Left forelimb (tissue), 1 donor: ENCODE data around the gene LRP8.

Experiments
- DNase-seq: peaks from one replicate; pipeline ENCODE4 v3.0.0-alpha.2; 2018; ENCODE audit warnings: low spot score

Gene LRP8

GRCh38 chr1:53359934-53360276 is 32.0 kb upstream of the LRP8 start:
- peak; percentile 8 for DNase-seq

GRCh38 chr1:53359225-53359933 is 31.5 kb upstream of the LRP8 start:
- peak; percentile 25 for DNase-seq

- DNase-seq = no peak
Observed at GRCh38 chr1:53356637-53357036, 28.8 kb upstream of the LRP8 start.

- DNase-seq = no peak
Observed at GRCh38 chr1:53354119-53354518, 26.2 kb upstream of the LRP8 start.

GRCh38 chr1:53352561-53352960 is 24.7 kb upstream of the LRP8 start:
- DNase-seq = no peak

- no peak for DNase-seq
Observed at GRCh38 chr1:53350853-53351767, 23.2 kb upstream of the LRP8 start.

GRCh38 chr1:53349968-53350852 is 22.3 kb upstream of the LRP8 start:
- DNase-seq = peak; percentile 52

GRCh38 chr1:53349369-53349835 is 21.5 kb upstream of the LRP8 start:
- peak; percentile 55 for DNase-seq

- peak; percentile 51 for DNase-seq
Observed at GRCh38 chr1:53348486-53349368, 20.9 kb upstream of the LRP8 start.

- DNase-seq = peak; percentile 47
Observed at GRCh38 chr1:53346814-53347176, 18.9 kb upstream of the LRP8 start.

GRCh38 chr1:53345996-53346813 is 18.3 kb upstream of the LRP8 start:
- DNase-seq = peak; percentile 52

- peak; percentile 41 for DNase-seq
Observed at GRCh38 chr1:53344921-53345838, 17.3 kb upstream of the LRP8 start.

- peak; percentile 41 for DNase-seq
Observed at GRCh38 chr1:53343831-53344668, 16.2 kb upstream of the LRP8 start.

GRCh38 chr1:53342735-53343470 is 15.0 kb upstream of the LRP8 start:
- DNase-seq = peak; percentile 28

- DNase-seq = peak; percentile 57
Observed at GRCh38 chr1:53341961-53342707, 14.3 kb upstream of the LRP8 start.

GRCh38 chr1:53341521-53341895 is 13.6 kb upstream of the LRP8 start:
- peak; percentile 25 for DNase-seq
